ENCODE data around the gene IKBKG.

GRCh38 chrX:154605566-154605965 lies 58.1 kb downstream of the IKBKG start:
- no peak for TF ChIP-seq POLR2AphosphoS5 (IDR thresholded peaks at IDR 0.05; ENCODE audit: borderline replicate concordance, low read depth, low read length)
- TF ChIP-seq EZH2 (IDR thresholded peaks at IDR 0.05): no peak
- TF ChIP-seq FOXP2 (optimal IDR thresholded peaks at IDR 0.05; ENCODE audit: control extremely low read depth, extremely low read length, insufficient read depth): no peak
